Sigmoid colon (tissue), 7 donors: Measurements from ENCODE around the gene POU2AF3. TPM values are rescaled to one million over a fixed set of nuclear protein-coding genes. Genes with fewer than 3 reads are reported as not detected.
A peak's percentile ranks its signal among the peaks of the same experiment; 100 is the strongest.

ENCODE experiments used
- DNase-seq: peaks from one replicate; pipeline ENCODE4 v3.0.0-alpha.2; 2019
- H3K27ac ChIP-seq, 4 donors: fragments of 200-600 bp; sonication (generic); one replicate each; pipeline ENCODE4 v1.5.1; 2016 to 2019; ENCODE audit warnings: mild to moderate bottlenecking in 1 of 4
- H3K27me3 ChIP-seq, 3 donors: fragments of 200-600 bp; sonication (generic); one replicate each; pipeline ENCODE4 v1.5.1; 2019; ENCODE audit warnings: mild to moderate bottlenecking in 1 of 3
- H3K36me3 ChIP-seq, 4 donors: fragments of 200-600 bp; sonication (generic); one replicate each; pipeline ENCODE4 v1.5.1; 2016 to 2019
- H3K4me1 ChIP-seq, 4 donors: fragments of 200-600 bp; sonication (generic); one replicate each; pipeline ENCODE4 v1.5.1; 2017 to 2019
- H3K4me3 ChIP-seq, 4 donors: fragments of 200-600 bp; sonication (generic); one replicate each; pipeline ENCODE4 v1.5.1; 2017 to 2019; ENCODE audit warnings: mild to moderate bottlenecking in 2 of 4, moderate library complexity in 1 of 4
- H3K9me3 ChIP-seq, 4 donors: fragments of 200-600 bp in 3 of 4; sonication (generic) in 3 of 4; one replicate each; pipeline versions ENCODE4 v1.5.1 to v1.6.1; 2013 to 2019
- EP300 ChIP-seq, 4 donors: sonication (generic); formaldehyde crosslinking; IDR thresholded peaks; one replicate each; pipeline ENCODE4 v1.6.1; 2017; ENCODE audit warnings: antibody characterized with exemption in 4 of 4
- POLR2A ChIP-seq, 2 donors: fragments of 450-650 bp; IDR thresholded peaks; one replicate each; pipeline ENCODE4 v1.6.1; 2016; ENCODE audit warnings: antibody characterized with exemption in 2 of 2, mild to moderate bottlenecking in 2 of 2, moderate library complexity in 2 of 2
- POLR2AphosphoS5 ChIP-seq, 4 donors: sonication (generic); formaldehyde crosslinking; IDR thresholded peaks; one replicate each; pipeline ENCODE4 v1.6.1; 2017; ENCODE audit warnings: antibody characterized with exemption in 4 of 4
- WGBS, 2 donors: extraction: QIAGEN DNeasy Blood & Tissue Kit; methylation state at CpG; one replicate each; pipeline ENCODE4 v1.1.7; 2013; 5-methylcytosine and 5-hydroxymethylcytosine counted together
- intact Hi-C: fragments of 100-400 bp; cut with DNase I; formaldehyde crosslinking; loops from one replicate; pipeline ENCODE4 v1.15.1; 2023
- polyA plus RNA-seq, 3 donors: library from polyadenylated mRNA; stranded (reverse); fragments of 200-250 nt; gene quantifications; one replicate each; pipeline ENCODE4 v1.2.3, GENCODE V29; 2013
- total RNA-seq, 4 donors: library from RNA; depleted of rRNA; stranded (reverse); fragments of >200 nt; gene quantifications; one replicate each; pipeline ENCODE4 v1.1.0, GENCODE V29; 2016
- TF ChIP-seq, protein P1 (sequence below), 4 experiments: fragments of 450-650 bp in 3 of 4; fragments of 200-600 bp in 1 of 4; IDR thresholded peaks; one replicate each; pipeline ENCODE4 v1.5.1; 2016 to 2019; ENCODE audit warnings: antibody characterized with exemption in 4 of 4, mild to moderate bottlenecking in 3 of 4, moderate library complexity in 2 of 4
- donor health status: healthy with polysubstance abuse.
- donor health status: Bipolar disorder and iron deficiency.
- donor health status: healthy.

Gene POU2AF3
- total and polyA plus RNA-seq, 7 donors, result 0.68 to 5.8 (median 3.9) TPM

DNA sequence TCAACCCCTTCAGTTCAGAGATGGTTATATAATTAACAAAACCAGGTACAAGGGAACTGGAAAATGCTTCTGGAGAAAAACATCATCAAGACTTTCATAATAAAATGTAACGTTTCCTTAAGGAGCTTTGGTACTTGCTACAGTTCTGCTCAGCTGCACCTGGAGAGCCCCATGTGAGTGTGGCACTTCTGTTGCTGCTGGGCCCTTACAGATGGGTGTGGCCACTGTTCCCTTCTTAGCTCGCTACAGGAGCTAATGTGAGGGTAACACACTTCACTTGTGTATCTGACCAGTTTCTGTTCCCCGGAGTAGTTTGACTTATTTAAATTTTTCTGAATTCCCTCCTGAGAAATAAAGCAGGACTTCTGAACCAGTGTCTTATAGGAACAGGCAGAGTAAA, 4.0 kb downstream of the POU2AF3 start:
- peak overlapping the region in 3 of 4 donors; percentile 7 to 71 (median 67) for H3K27ac ChIP-seq
- DNase-seq, result no peak

DNA sequence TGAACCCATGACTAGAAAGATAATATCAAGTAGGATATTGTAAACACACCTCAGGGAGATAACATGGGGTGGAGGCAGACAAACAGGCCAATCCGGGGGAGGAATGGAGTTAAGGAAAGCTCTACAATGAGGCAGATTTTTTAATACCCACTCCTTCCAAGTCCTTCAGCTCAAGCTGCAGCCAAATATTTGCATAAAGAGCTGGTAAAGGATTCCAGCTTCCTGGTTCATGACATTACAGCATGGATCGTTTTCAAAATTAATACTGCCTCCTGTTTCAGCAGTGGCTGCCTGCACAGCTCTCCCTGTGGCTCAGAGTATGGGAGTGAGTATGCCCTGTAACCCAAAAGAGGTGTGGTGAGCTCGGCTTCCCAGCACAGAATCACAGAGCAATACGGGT, 5.1 kb downstream of the POU2AF3 start:
- Histone ChIP-seq H3K27me3 (no peaks in the 10 kb centered on the region), H3K4me1 (peaks cover 0 to 41% (median 25%) of the 10 kb centered on the region in 4 donors), H3K9me3 (no peaks in the 10 kb centered on the region), H3K4me3 (no peak overlapping the region), H3K27ac (peak overlapping the region in 3 of 4 donors; percentile 7 to 71 (median 67)), H3K36me3 (peaks cover 0 to 4% (median 0%) of the 10 kb centered on the region in 4 donors)
- DNase-seq, result no peak
- intact Hi-C loops, result no loop called here
- TF ChIP-seq POLR2A (IDR thresholded peaks at IDR 0.05), result no peak
- TF ChIP-seq, protein P1, sequence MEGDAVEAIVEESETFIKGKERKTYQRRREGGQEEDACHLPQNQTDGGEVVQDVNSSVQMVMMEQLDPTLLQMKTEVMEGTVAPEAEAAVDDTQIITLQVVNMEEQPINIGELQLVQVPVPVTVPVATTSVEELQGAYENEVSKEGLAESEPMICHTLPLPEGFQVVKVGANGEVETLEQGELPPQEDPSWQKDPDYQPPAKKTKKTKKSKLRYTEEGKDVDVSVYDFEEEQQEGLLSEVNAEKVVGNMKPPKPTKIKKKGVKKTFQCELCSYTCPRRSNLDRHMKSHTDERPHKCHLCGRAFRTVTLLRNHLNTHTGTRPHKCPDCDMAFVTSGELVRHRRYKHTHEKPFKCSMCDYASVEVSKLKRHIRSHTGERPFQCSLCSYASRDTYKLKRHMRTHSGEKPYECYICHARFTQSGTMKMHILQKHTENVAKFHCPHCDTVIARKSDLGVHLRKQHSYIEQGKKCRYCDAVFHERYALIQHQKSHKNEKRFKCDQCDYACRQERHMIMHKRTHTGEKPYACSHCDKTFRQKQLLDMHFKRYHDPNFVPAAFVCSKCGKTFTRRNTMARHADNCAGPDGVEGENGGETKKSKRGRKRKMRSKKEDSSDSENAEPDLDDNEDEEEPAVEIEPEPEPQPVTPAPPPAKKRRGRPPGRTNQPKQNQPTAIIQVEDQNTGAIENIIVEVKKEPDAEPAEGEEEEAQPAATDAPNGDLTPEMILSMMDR (IDR thresholded peaks at IDR 0.05), result no peak
- no peak for TF ChIP-seq POLR2AphosphoS5 (IDR thresholded peaks at IDR 0.05)
- TF ChIP-seq EP300 (IDR thresholded peaks at IDR 0.05), result no peak
- WGBS, 2 donors, result 11 to 49% methylated on average over 4 of the region's 4 CpGs

More for the DNA sequence above, 4.0 kb downstream of the POU2AF3 start:
- intact Hi-C loops, result no loop called here
- peaks cover 0 to 45% (median 29%) of the 10 kb centered on the region in 4 donors for H3K4me1 ChIP-seq
- WGBS, 2 donors, result 15 to 47% methylated on average over 3 of the region's 3 CpGs
- TF ChIP-seq POLR2A (IDR thresholded peaks at IDR 0.05) (no peak), EP300 (IDR thresholded peaks at IDR 0.05) (no peak), POLR2AphosphoS5 (IDR thresholded peaks at IDR 0.05) (no peak)
- TF ChIP-seq, protein P1 (IDR thresholded peaks at IDR 0.05), result no peak
- H3K4me3 ChIP-seq, result no peak overlapping the region
- H3K9me3 ChIP-seq, result no peaks in the 10 kb centered on the region
- H3K36me3 ChIP-seq, result no peaks in the 10 kb centered on the region
- no peaks in the 10 kb centered on the region for H3K27me3 ChIP-seq

DNA sequence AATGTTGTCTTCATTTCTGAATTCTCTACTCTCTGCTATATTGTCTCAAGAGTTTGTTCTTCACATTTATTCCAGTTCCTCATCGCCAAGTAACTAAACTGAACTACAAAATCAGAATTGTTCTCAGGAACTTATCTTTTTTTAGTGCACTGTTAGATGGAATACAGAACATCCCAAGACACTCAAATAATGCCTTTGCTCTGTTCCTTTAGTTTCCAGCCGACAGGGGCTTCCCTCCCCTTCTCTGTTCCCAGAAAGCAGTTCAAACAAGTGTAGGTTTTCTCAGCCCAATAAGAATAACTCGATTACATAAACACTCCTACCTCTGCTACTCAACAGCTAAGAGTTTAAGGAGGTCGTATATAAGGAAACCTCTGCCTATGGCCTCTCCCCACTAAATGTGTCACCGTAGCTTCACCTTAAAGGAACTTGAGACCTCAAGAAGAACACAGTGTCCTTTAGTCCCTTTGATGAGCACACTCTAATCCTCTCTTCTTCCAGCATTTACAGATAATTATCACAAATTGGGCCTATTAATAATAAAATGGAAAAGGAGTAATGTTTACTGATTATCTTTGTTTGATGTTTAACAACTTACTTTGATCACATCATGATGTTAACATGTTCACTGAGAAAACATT, 6.9 kb downstream of the POU2AF3 start:
- no peak overlapping the region for H3K4me3 ChIP-seq
- no peaks in the 10 kb centered on the region for H3K9me3 ChIP-seq
- H3K36me3 ChIP-seq, result peaks cover 0 to 4% (median 0%) of the 10 kb centered on the region in 4 donors
- no peak overlapping the region for H3K27ac ChIP-seq
- DNase-seq, result no peak
- peaks cover 0 to 31% (median 12%) of the 10 kb centered on the region in 4 donors for H3K4me1 ChIP-seq
- no peaks in the 10 kb centered on the region for H3K27me3 ChIP-seq
- no peak for TF ChIP-seq POLR2AphosphoS5 (IDR thresholded peaks at IDR 0.05)
- no peak for TF ChIP-seq POLR2A (IDR thresholded peaks at IDR 0.05)
- TF ChIP-seq, protein P1 (IDR thresholded peaks at IDR 0.05), result no peak
- no peak for TF ChIP-seq EP300 (IDR thresholded peaks at IDR 0.05)
- 81 to 85% methylated on average over 5 of the region's 5 CpGs for WGBS, 2 donors
- intact Hi-C loops, result no loop called here

DNA sequence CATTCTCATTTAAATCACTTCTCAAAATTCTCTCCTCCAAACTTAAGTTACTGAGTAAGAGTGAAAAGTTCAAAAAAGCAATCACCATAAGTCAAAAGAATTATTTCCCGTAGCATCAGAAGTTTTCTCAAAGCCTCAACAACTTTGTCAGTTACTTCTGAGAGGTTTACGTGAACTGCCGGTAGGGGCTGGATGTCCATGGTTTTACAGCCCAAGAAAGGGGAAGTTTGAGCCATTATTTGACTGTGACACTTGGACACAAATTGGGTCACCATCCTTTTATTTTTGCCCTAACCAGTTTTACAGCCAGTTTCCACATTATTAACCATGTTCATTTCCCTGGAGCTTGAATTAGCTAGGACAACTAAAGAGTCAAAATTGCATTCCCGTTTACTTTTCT, 7.5 kb downstream of the POU2AF3 start:
- Histone ChIP-seq H3K4me1 (peaks cover 0 to 27% (median 11%) of the 10 kb centered on the region in 4 donors), H3K27me3 (no peaks in the 10 kb centered on the region), H3K9me3 (no peaks in the 10 kb centered on the region), H3K27ac (no peak overlapping the region), H3K4me3 (no peak overlapping the region), H3K36me3 (peaks cover 0 to 4% (median 0%) of the 10 kb centered on the region in 4 donors)
- no peak for DNase-seq
- no peak for TF ChIP-seq POLR2A (IDR thresholded peaks at IDR 0.05)
- TF ChIP-seq EP300 (IDR thresholded peaks at IDR 0.05), result no peak
- TF ChIP-seq POLR2AphosphoS5 (IDR thresholded peaks at IDR 0.05), result no peak
- TF ChIP-seq, protein P1 (IDR thresholded peaks at IDR 0.05), result no peak
- 70 to 72% methylated on average over 4 of the region's 4 CpGs for WGBS, 2 donors
- intact Hi-C loops, result no loop called here
